Activated B cell treated with CpG ODN at 0.5 μM for 24 hours (primary cell): ENCODE measurements around the gene GTF2I. TPM values are rescaled to one million over a fixed set of nuclear protein-coding genes. Genes with fewer than 3 reads are reported as not detected.
A peak's percentile ranks its signal among the peaks of the same experiment; 100 is the strongest.

Source experiments
- ATAC-seq: fragments of 200-7000 bp; cut with Tn5 transposase; one replicate; pipeline ENCODE4 v1.10.0; 2021; ENCODE audit warnings: low read depth, mild to moderate bottlenecking, moderate library complexity
- CTCF ChIA-PET: fragments of 350-600 bp; sonication (Branson Sonifier 250); formaldehyde crosslinking; loops from one replicate; lab custom pipeline; 2021; ENCODE audit warnings: antibody characterized with exemption; lab: Charles Lee
- POLR2A ChIA-PET: fragments of 350-600 bp; sonication (Branson Sonifier 250); formaldehyde crosslinking; loops from one replicate; lab custom pipeline; 2021; ENCODE audit warnings: antibody characterized with exemption; lab: Charles Lee
- DNase-seq: peaks from one replicate; pipeline ENCODE4 v3.0.0; 2022
- H3K27ac Mint-ChIP-seq: one replicate; pipeline ENCODE4 v1.8.0; 2020; ENCODE audit warnings: mixed read lengths
- H3K27me3 Mint-ChIP-seq: one replicate; pipeline ENCODE4 v1.8.0; 2021; ENCODE audit warnings: mixed read lengths
- H3K36me3 Mint-ChIP-seq: one replicate; pipeline ENCODE4 v1.8.0; 2021; ENCODE audit warnings: low read depth, mixed read lengths
- H3K4me1 Mint-ChIP-seq: one replicate; pipeline ENCODE4 v1.8.0; 2021; ENCODE audit warnings: mixed read lengths
- H3K4me3 Mint-ChIP-seq: one replicate; pipeline ENCODE4 v1.8.0; 2020; ENCODE audit warnings: mild to moderate bottlenecking, mixed read lengths
- H3K9me3 Mint-ChIP-seq: one replicate; pipeline ENCODE4 v1.8.0; 2020; ENCODE audit warnings: mixed read lengths
- intact Hi-C: fragments of 100-400 bp; cut with micrococcal nuclease; formaldehyde crosslinking; loops from one replicate; pipeline ENCODE4 v1.15.1; 2024
- total RNA-seq: library from RNA; stranded (reverse); gene quantifications from 2 replicates; pipeline ENCODE4 v1.2.3, GENCODE V29; 2022
- TF ChIP-seq, protein P1 (sequence below): fragments of 200-600 bp; IDR thresholded peaks from one replicate; pipeline ENCODE4 v1.8.0; 2022; ENCODE audit warnings: antibody characterized with exemption, mild to moderate bottlenecking

Gene GTF2I
- total RNA-seq, 1 donor from 2014 or later, result 299 TPM

DNA sequence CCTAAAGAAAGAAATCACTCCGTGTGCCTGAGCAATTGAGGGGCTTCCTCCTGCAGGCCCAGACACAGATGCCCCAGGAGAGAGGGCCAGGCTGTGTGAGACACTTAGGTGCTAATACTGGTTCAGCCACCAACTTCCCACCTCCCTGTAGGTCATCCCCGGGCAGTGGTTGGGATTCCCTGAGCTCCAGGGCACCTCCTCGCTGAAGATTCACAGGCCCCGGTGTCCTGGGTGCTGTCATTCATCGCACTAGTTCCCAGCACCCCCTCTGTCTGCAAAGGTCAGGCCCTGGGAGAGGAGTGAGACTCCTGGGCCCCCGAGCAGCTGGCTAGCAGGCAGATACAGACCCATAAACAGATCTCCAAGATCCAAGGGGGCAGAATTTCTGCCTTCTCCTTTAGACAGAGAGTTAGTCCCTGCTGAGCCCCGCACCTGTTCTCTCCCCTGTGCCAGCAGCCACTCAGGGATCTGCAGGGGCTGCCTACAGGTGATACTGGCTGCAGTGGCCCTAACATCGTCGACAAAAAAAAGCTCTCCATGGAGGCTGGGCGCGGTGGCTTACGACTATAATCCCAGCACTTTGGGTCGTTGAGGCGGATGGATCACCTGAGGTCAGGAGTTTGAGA is 38.2 kb upstream of the GTF2I start:
- POLR2A ChIA-PET, result no interaction called here
- no peaks in the 10 kb centered on the region for H3K27me3 Mint-ChIP-seq
- intact Hi-C loops, result no loop called here
- H3K4me1 Mint-ChIP-seq, result peaks cover 26% of the 10 kb centered on the region
- no peak overlapping the region for H3K4me3 Mint-ChIP-seq
- ATAC-seq (no peak), DNase-seq (no peak)
- no peaks in the 10 kb centered on the region for H3K36me3 Mint-ChIP-seq
- TF ChIP-seq, protein P1, sequence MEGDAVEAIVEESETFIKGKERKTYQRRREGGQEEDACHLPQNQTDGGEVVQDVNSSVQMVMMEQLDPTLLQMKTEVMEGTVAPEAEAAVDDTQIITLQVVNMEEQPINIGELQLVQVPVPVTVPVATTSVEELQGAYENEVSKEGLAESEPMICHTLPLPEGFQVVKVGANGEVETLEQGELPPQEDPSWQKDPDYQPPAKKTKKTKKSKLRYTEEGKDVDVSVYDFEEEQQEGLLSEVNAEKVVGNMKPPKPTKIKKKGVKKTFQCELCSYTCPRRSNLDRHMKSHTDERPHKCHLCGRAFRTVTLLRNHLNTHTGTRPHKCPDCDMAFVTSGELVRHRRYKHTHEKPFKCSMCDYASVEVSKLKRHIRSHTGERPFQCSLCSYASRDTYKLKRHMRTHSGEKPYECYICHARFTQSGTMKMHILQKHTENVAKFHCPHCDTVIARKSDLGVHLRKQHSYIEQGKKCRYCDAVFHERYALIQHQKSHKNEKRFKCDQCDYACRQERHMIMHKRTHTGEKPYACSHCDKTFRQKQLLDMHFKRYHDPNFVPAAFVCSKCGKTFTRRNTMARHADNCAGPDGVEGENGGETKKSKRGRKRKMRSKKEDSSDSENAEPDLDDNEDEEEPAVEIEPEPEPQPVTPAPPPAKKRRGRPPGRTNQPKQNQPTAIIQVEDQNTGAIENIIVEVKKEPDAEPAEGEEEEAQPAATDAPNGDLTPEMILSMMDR, result no peak
- CTCF ChIA-PET, result no interaction called here
- no peaks in the 10 kb centered on the region for H3K9me3 Mint-ChIP-seq
- no peak overlapping the region for H3K27ac Mint-ChIP-seq

DNA sequence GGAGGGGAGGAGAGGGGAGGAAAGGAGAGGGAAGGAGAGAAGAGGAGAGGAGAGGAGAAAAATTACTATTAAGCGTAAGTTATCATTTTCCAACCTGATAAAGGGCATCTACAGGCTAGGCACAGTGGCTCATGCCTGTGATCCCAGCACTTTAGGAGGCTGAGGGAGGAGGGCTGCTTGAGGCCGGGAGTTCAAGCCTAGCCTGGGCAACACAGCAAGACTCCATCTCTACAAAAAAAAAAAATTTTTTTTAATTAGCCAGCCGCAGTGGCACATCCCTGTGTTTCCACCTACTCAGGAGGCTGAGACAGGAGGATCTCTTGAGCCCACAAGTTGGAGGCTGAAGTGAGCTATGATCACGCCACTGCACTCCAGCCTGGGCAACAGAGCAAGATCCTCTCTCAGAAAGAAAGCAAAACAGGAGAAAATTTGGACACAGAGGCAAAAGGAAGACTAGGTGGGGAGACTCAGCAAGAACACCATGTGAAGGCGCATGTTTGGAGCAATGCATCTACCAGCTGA is 35.2 kb upstream of the GTF2I start:
- intact Hi-C loops, result no loop called here
- Mint-ChIP-seq H3K4me1 (peaks cover 12% of the 10 kb centered on the region), H3K4me3 (no peak overlapping the region), H3K9me3 (no peaks in the 10 kb centered on the region), H3K36me3 (no peaks in the 10 kb centered on the region), H3K27ac (no peak overlapping the region), H3K27me3 (no peaks in the 10 kb centered on the region)
- POLR2A ChIA-PET, result no interaction called here
- DNase-seq (no peak), ATAC-seq (no peak)
- CTCF ChIA-PET, result no interaction called here
- TF ChIP-seq, protein P1, result no peak

DNA sequence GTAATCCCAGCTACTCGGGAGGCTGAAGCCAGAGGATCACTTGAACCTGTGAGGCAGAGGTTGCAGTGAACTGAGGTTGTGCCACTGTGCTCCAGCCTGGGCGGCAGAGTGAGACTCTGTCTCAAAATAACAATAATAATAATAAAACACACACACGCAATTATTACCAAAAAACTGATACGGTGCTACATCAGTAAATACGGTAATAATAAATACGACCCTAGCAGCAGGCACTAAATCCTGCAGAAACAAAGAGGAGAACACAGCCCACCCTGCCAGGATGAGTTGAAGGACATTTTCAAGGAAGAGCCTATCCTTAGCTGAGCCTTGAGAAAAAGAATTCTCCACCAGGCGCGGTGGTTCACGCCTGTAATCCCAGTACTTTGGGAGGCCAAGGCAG is 34.4 kb upstream of the GTF2I start:
- intact Hi-C loops, result no loop called here
- Mint-ChIP-seq H3K9me3 (no peaks in the 10 kb centered on the region), H3K4me1 (peaks cover 4% of the 10 kb centered on the region), H3K4me3 (no peak overlapping the region), H3K27me3 (no peaks in the 10 kb centered on the region), H3K36me3 (no peaks in the 10 kb centered on the region), H3K27ac (no peak overlapping the region)
- TF ChIP-seq, protein P1, result no peak
- ChIA-PET POLR2A (no interaction called here), CTCF (no interaction called here)
- ATAC-seq (no peak), DNase-seq (no peak)

DNA sequence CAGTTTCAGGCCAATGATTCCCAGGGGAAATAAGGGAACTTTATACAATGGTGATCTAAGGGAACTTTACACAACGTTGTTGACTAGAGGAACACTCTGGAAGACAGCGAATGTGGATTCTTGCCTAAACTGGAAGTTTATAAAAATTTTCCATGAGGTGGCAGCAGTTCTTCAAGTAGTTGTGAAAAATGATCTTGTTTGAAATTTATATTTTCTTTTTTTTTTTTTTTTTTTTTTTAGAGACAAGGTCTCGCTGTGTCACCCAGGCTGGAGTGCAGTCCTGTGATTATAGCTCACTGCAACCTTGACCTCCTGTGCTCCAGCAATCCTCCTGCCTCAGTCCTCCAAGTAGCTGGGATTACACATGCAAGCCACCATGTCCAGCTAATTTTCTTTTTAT is 32.1 kb upstream of the GTF2I start:
- POLR2A ChIA-PET, result interaction anchor here (0.5 to 0.9 kb wide), 5 partner anchors 35 to 80 kb away, joined by 3 to 8 read pairs (median 7); no protein-coding TSS in a partner anchor
- CTCF ChIA-PET, result no interaction called here
- intact Hi-C loops, result loop anchor here (2.0 kb wide), 3 partner anchors 15 to 69 kb away; no protein-coding TSS in a partner anchor
- H3K4me3 Mint-ChIP-seq, result no peak overlapping the region
- no peaks in the 10 kb centered on the region for H3K27me3 Mint-ChIP-seq
- peak; percentile 42 for ATAC-seq
- TF ChIP-seq, protein P1, result no peak
- peaks cover 3% of the 10 kb centered on the region for H3K4me1 Mint-ChIP-seq
- no peak overlapping the region for H3K27ac Mint-ChIP-seq
- no peaks in the 10 kb centered on the region for H3K36me3 Mint-ChIP-seq
- no peak for DNase-seq
- H3K9me3 Mint-ChIP-seq, result no peaks in the 10 kb centered on the region

DNA sequence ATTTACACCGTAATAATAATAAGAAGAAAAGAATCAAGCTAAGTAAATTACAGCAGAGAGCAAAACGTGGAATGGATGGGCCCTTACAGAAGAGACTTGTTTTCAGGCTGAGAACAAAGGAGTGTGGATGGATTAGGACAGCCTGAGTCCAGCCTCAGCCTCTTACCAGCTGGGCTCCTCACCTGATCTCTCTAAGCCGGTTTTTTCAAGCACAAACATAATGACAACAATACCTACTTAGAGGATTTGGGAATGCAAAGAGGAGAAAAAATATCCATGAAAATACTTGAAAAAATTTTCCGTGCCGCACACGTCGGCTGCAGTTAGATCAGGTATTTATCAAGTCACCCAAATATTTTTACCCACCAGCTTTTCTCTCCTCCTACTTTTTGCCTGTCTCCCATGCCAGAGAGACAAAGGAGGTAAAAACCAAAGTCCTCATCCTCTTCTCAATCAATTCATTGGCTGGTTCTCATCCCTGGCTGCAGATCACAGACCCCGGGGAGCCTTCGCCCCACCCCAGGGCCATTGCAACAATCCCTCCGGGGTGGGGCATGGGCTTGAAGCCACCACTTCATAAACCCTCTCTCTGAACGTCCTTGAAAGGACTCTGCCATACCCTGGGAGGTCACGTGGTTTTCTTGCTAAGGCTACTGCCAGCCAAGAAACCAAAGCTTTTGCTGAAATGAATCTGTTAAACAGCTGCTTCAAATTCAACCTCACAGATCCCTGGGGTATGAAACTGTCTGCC is 29.7 kb upstream of the GTF2I start:
- H3K4me3 Mint-ChIP-seq, result no peak overlapping the region
- no peaks in the 10 kb centered on the region for H3K9me3 Mint-ChIP-seq
- TF ChIP-seq, protein P1, result no peak
- ChIA-PET POLR2A (interaction anchor here (0.6 to 2.0 kb wide), 2 partner anchors 10 to 34 kb away, joined by 5 to 7 read pairs; no protein-coding TSS in a partner anchor), CTCF (interaction anchor here (0.7 kb wide), 1 partner anchor 14 kb away, joined by 3 read pairs; no protein-coding TSS in a partner anchor)
- no peak overlapping the region for H3K27ac Mint-ChIP-seq
- H3K36me3 Mint-ChIP-seq, result no peaks in the 10 kb centered on the region
- peaks cover 3% of the 10 kb centered on the region for H3K4me1 Mint-ChIP-seq
- no peaks in the 10 kb centered on the region for H3K27me3 Mint-ChIP-seq
- intact Hi-C loops, result no loop called here
- no peak for DNase-seq
- ATAC-seq, result no peak
